ENCODE measurements around the gene XRN2.
"Not testable (repeated sequence)": the region's sequence is repeated elsewhere in the genome, so short reads cannot be mapped to it uniquely, and the experiment has no call there.

The XRN2 gene

DNA sequence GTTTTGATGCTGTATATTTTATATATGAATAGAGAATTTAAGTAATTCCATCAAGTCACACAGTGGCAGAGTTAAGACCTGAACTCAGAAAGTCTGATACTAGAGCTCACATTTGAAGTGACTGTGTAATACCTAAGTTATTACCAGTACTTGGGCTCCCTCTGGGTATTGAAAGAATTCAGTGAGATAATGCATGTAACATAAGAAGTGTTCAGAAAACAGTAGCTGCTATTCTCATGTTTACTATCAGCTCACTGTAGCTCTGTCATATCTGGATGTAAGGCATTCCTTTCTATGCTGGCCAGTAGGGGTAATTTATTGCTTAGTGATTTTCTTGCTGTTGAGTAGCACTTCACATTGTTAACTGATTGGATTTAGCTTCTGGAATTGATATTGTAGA is 49.6 kb downstream of the XRN2 start:
- DNase-seq = peak; percentile 64

DNA sequence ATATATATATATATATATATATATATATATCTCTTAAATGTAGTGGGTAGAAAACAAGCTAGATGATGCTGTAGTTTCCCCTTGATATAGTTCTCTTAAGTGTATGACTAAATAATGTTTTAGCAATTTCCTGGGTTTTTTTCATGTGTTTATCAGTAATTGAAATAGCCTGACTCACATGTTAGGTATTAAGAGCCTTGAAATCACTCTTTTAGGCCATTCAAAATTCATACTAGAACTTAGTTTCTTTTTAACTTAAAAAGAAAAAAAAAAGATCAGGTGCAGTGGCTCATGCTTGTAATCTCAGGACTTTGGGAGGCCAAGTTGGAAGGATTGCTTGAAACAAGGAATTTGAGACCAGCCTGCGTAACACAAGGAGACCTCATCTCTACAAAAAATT is 50.1 kb downstream of the XRN2 start:
- peak; percentile 79 for DNase-seq

DNA sequence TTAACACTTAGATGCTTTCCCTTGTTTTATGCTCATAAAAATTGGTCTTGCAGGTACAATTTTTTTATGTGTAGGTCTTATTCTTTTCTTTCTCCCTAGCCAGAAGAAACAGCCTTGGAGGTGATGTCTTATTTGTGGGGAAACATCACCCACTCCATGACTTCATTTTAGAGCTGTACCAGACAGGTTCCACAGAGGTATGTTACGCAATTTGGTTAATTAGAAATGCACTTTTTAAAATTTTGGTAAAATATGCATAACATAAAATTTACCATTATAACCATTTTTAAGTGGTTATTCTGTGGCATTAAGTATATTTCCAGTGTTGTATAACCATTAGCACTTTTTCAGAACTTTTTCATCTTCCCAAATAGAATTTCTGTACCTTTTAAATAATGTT is 52.9 kb downstream of the XRN2 start:
- no peak for DNase-seq

DNA sequence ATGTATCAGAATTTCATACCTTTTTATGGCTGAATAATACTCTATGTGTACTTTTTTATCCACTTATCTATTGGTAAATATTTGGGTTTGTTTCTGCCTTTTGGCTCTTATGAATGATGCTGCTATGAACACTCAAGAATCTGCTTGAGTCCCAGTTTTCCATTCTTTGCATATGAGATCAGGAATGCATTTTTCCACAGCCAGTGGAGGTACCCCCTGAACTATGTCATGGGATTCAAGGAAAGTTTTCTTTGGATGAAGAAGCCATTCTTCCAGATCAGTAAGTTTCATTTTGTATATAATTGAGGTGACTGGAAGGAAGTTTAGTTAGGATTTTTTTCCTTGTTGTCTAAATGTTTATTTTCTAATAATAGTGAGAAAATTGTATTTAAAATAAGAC is 53.3 kb downstream of the XRN2 start:
- DNase-seq = no peak

DNA sequence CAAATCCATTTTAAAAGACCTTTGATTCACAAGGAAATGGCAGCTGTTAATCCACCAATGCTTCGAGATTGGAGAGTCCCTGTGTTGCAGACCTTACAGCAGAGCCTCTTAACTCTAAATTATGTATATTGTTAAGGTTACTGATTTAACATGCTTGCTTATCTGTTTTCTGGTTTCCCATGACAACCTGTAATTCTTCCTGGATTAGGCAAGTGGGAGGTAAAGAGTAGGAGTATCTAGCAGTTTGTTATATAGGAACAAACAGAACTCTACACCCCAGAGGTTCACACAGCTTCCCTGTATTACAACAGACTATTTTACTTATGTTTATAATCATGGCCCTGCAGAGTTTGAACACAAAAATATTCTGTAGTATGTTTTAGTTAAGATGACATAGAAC is 54.7 kb downstream of the XRN2 start:
- no peak for DNase-seq

GRCh38 chr20:21358737-21359136 is 55.6 kb downstream of the XRN2 start:
- no peak for DNase-seq

DNA sequence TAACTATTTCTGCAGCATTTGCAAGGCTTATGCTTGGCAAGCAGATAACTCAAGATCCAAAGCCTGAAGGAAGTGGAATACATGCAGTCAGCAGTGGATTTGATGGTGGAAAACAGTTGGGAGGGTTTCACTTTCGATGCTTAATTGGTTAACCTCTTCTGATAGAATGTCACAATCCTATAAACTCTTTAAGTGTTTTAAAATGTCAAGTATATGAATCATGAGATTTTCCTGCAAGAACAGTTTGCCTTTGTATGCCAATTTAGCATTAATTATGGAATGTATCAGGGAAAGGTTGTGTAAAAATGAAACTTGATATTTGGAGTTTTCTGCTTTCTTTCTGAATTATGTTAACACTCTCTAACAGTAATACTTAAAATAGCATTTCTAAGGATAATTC is 57.6 kb downstream of the XRN2 start:
- DNase-seq = peak; percentile 65

GRCh38 chr20:21361266-21361665 is 58.1 kb downstream of the XRN2 start:
- DNase-seq = peak; percentile 73

DNA sequence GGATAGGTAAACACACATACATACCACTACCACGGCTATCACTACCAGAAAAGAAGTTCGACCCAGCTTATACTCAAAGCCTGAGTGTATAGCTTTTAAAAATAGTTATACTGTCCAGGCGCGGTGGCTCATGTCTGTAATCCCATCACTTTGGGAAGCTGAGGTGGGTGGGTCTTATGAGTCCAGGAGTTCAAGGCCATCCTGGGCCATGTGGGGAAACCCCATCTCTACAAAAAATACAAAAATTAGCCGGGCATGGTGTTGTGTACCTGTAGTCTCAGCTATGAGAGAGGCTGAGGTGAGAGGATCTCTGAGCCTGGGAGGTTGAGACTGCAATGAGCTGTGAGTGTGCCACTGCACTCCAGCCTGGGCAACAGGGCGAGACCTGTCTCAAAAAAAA is 61.3 kb downstream of the XRN2 start:
- DNase-seq = no peak

DNA sequence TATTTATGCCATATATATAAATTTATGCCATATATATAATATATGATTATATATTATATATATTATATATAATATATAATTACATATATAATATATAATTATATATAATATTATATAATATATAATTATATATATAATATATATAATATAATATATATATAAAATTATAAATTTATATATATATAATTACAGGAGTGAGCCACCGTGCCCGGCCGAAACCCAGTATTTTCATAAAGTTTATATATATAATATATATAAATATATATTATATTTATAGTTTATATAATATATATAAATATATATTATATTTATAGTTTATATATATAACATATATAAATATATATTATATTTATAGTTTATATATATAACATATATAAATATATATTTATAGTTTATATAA is 62.6 kb downstream of the XRN2 start:
- DNase-seq = no peak

DNA sequence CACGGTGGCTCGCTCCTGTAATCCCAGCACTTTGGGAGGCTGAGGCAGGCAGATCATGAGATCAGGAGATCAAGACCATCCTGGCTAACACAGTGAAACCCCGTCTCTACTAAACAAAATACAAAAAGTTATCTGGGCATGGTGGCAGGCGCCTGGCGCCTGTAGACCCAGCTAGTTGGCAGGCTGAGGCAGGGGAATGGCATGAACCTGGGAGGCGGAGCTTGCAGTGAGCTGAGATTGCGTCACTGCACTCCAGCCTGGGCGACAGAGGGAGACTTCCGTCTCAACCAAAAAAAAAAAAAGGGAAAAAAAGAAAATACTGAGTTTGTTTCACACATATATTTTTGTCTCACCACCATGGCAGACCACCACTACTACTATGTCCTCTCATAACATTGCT is 63.1 kb downstream of the XRN2 start:
- DNase-seq = not testable (repeated sequence)

- no peak for DNase-seq
Observed at GRCh38 chr20:21368791-21369190, 65.7 kb downstream of the XRN2 start.

- no peak for DNase-seq
Observed at GRCh38 chr20:21371193-21371592, 68.1 kb downstream of the XRN2 start.

GRCh38 chr20:21372016-21372415 is 68.9 kb downstream of the XRN2 start:
- DNase-seq = no peak

GRCh38 chr20:21373436-21373835 is 70.3 kb downstream of the XRN2 start:
- no peak for DNase-seq

- DNase-seq = peak; percentile 30
Observed at GRCh38 chr20:21376626-21377025, 73.5 kb downstream of the XRN2 start.

GRCh38 chr20:21377701-21378100 is 74.6 kb downstream of the XRN2 start:
- DNase-seq = no peak

GRCh38 chr20:21378259-21378658 is 75.1 kb downstream of the XRN2 start:
- DNase-seq = no peak

GRCh38 chr20:21380711-21381110 is 77.6 kb downstream of the XRN2 start:
- no peak for DNase-seq

- no peak for DNase-seq
Observed at GRCh38 chr20:21381619-21382018, 78.5 kb downstream of the XRN2 start.

DNA sequence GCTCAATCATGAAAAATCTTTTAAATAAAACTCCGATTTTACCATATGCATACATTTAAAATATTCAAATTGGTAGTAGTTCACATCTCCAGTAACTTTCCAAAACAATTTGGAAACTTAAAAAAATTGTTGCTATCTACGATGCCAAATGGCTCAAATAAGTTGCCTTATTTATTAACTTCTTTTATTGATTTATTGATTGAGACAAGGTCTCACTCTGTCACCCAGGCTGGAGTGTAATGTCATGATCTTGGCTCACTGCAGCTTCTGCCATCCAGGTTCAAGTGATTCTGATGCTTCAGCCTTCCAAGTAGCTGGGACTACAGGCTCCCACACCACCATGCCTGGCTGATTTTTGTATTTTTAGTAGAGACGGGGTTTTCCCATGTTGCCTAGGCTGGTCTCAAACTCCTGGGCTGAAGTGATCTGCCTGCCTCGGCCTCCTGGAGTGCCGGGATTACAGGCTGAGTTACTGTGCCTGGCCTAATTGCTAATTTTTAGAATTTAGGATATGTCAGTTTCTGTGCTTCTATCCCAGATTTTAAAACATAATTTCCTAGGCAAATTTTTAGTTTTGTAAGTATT is 81.3 kb downstream of the XRN2 start:
- DNase-seq = no peak

- no peak for DNase-seq
Observed at GRCh38 chr20:21386111-21386510, 83.0 kb downstream of the XRN2 start.

DNA sequence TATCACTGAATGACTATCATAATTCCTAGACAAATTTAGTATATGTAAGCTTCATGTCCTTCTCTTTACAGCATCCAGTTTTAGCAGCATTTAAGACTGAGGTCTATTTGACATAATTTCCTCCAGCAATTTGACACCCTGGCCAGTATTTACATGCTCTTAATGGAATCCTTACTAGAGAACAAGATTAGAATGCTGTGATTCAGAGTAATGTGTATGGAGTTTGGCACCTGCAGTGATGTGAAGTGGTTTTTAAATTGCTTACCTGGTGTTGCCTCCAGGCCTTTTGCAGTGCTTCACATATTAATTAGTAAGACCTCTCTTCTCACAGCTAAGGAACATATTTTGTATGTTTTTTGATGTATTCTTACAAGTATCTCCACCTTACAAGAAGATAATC is 84.4 kb downstream of the XRN2 start:
- DNase-seq = no peak

DNA sequence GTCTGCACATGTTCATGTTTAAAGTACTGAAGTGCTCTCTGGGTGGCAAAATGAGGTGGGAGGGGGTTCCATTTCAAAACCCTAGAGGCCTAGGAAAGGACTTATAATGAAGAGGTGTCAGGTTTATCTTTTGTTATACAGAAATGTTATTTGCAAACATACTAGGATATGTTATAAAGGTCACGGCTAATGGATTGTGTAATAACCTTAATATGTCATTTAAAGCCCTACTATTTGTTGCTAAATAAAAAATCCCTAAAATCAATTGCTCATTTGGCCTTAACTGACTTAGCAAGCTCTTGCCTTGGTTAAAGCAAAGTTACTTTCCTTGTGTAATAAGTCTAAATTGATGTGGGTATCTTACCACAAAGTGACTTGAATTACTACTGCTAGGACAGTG is 85.4 kb downstream of the XRN2 start:
- no peak for DNase-seq

DNA sequence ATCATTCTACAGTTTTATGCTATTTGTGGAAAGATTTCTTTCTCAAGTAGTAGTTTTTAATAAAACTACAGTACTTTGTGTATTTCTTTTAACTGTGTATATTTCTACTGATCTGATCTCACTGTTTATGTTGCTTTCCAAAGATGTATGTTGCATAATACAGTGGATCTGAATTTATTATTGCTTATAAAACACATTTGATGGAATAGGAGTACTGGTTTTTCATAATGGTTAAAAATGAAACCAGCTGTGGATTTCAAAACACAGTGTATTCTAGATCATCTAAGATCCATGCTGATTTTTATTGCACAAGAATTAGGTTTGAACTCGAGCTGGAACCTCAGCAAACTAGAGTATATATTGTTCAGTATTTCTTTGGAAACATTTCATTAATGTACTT is 86.2 kb downstream of the XRN2 start:
- no peak for DNase-seq

DNA sequence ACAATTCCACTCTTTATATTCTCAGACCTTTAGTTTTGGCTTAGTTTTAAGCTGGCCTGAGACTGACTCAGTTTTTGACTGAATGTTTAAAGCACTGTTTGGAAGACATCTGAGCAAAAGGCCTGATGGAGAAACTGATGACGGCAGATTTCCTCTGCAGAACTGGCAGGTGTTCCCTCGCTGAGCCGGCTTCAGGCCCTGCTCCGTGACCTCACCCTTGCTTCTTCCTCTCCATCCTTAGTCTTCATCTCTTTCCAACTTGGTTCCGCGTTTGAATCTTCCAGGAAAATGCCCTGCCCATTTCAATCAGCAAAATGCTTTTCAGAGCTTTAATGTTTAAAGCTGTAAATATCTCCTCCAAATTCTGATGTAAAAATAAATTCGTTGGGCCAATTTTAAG is 87.6 kb downstream of the XRN2 start:
- DNase-seq = no peak
